ENCODE measurements around the gene HIRIP3. TPM values are rescaled to one million over a fixed set of nuclear protein-coding genes. Genes with fewer than 3 reads are reported as not detected.

The HIRIP3 gene
- total RNA-seq, 1 experiment from 2014 or later: 18.9 TPM

- ATAC-seq: no peak
- H3K27me3 Mint-ChIP-seq (ENCODE audit: low read depth): peaks cover 18% of the 10 kb centered on the region
Observed at GRCh38 chr16:29968205-29968604, 27.2 kb downstream of the HIRIP3 start.

More at GRCh38 chr16:29968205-29968604, 27.2 kb downstream of the HIRIP3 start:
- TF ChIP-seq RORB (CRISPR knock-in tag; IDR thresholded peaks at IDR 0.05): no peak
- TF ChIP-seq TCF7 (CRISPR knock-in tag; IDR thresholded peaks at IDR 0.05; ENCODE audit: low read depth): no peak
- TF ChIP-seq ETV6 (CRISPR knock-in tag; IDR thresholded peaks at IDR 0.05): no peak
- TF ChIP-seq ZNF512 (CRISPR knock-in tag; IDR thresholded peaks at IDR 0.05; ENCODE audit: borderline replicate concordance): no peak
- TF ChIP-seq ERG (CRISPR knock-in tag; IDR thresholded peaks at IDR 0.05): no peak
- no peak for TF ChIP-seq ZNF232 (CRISPR knock-in tag; IDR thresholded peaks at IDR 0.05)
- no peak for TF ChIP-seq NFYB (CRISPR knock-in tag; conservative IDR thresholded peaks at IDR 0.05; ENCODE audit: low read depth)
- no peak for TF ChIP-seq FOXJ3 (CRISPR knock-in tag; IDR thresholded peaks at IDR 0.05; ENCODE audit: borderline replicate concordance)
- no peak for TF ChIP-seq EMX1 (CRISPR knock-in tag; IDR thresholded peaks at IDR 0.05)
- no peak for TF ChIP-seq JAZF1 (CRISPR knock-in tag; IDR thresholded peaks at IDR 0.05)
- no peak for TF ChIP-seq ZMAT4 (CRISPR knock-in tag; IDR thresholded peaks at IDR 0.05)
- TF ChIP-seq PRRX2 (CRISPR knock-in tag; IDR thresholded peaks at IDR 0.05): no peak
- no peak for TF ChIP-seq ZNF138 (CRISPR knock-in tag; conservative IDR thresholded peaks at IDR 0.05)
- no peak for TF ChIP-seq TP53 (CRISPR knock-in tag; IDR thresholded peaks at IDR 0.05)
- TF ChIP-seq ZNF219 (CRISPR knock-in tag; IDR thresholded peaks at IDR 0.05; ENCODE audit: borderline replicate concordance): no peak
- no peak for TF ChIP-seq CBFB (CRISPR knock-in tag; IDR thresholded peaks at IDR 0.05; ENCODE audit: low read depth)
- no peak for TF ChIP-seq ARID4B (CRISPR knock-in tag; IDR thresholded peaks at IDR 0.05; ENCODE audit: borderline replicate concordance)
- peaks cover 15% of the 10 kb centered on the region for H3K9me3 Mint-ChIP-seq
- H3K4me1 Mint-ChIP-seq: no peaks in the 10 kb centered on the region; the same call in 1 of the 2 replicates
- no peak overlapping the region for H3K27ac Mint-ChIP-seq
- H3K36me3 Mint-ChIP-seq: peaks cover 42% of the 10 kb centered on the region
- H3K4me3 Mint-ChIP-seq: no peak overlapping the region
- DNase-seq (ENCODE audit: low spot score): no peak
- ChIA-PET POLR2A (interaction anchor here (0.6 kb wide), 1 partner anchor 282 kb away, joined by 3 read pairs; no protein-coding TSS in a partner anchor), CTCF (no interaction called here)

All from WTC11 (cell line).